ENCODE results near the gene CEP290. TPM values are rescaled to one million over a fixed set of nuclear protein-coding genes. Genes with fewer than 3 reads are reported as not detected.

The CEP290 gene
- total RNA-seq, 1 donor from 2014 or later, result 28.5 TPM

Other genes with a start within 250 kb of the CEP290 start
- 0.17 TPM in 1 of 2 replicates, not detected in the other for gene C12orf50, start 112.7 kb downstream of the CEP290 start, total RNA-seq (ENCODE audit: low replicate concordance)
- gene TMTC3, start 219 bp upstream of the CEP290 start, total RNA-seq (ENCODE audit: low replicate concordance), result 34.1 and 38.5 TPM in 2 replicates